ENCODE measurements around the gene NAPB.
A peak's percentile ranks its signal among the peaks of the same experiment; 100 is the strongest.
"Not testable (repeated sequence)": the region's sequence is repeated elsewhere in the genome, so short reads cannot be mapped to it uniquely, and the experiment has no call there.

NAPB gene
- total RNA-seq, result 16.5 reads per million, percentile 42 among the genes with 10 or more reads in this experiment

DNA sequence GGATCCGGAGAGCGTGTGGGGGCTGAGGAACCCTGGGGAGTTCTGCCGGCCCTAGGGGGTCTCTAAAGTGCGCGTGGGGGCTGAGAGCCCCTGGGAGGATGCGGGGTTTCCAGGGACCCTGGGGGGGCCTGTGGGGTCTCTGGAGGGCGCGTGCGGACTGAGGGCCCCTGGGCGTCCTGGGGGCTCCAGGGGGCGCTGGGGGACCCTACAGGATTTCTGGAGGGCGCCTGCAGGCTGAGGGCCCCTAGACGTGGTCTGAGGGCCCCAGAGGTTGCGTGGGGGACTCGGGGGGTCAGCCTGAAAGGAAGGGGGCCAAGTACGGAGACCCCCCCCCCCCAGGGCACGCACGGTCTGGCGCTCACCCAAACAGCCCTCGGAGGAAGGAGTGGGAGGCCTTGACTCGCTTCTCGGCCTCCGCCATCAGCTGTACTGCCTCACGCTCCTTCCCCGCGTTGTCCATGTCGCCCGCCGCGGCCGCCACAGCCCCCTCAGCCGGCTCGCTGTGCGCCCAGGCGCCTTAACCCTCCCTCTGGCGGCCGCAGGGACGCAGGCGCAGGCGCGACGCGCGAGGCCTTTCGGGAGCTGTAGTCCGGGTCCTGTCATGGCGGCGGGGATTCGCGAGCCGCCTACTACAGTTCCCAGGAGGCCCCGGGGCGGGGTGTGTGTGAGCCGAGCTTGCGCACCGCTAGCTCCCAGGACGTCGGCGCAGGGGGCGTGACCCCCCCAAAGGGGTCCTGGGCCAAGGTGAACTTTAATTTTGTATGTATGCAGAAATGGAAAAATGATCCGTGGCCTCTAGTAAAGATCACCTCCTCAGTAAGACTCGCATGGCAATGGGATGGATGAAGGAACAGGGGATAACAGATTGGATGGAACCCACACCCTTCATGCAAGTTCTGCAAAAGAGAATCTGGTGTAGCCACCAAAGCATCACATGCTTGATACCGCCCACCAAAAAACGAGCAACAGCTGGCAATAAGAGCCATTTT lies at the start of gene NAPB:
Gene NAPB (minus strand): TSS at position 546 of the 989 bp plus-strand sequence. CDS start 86 bp downstream, at position 460.
- DNase-seq, result peak; percentile 91

DNA sequence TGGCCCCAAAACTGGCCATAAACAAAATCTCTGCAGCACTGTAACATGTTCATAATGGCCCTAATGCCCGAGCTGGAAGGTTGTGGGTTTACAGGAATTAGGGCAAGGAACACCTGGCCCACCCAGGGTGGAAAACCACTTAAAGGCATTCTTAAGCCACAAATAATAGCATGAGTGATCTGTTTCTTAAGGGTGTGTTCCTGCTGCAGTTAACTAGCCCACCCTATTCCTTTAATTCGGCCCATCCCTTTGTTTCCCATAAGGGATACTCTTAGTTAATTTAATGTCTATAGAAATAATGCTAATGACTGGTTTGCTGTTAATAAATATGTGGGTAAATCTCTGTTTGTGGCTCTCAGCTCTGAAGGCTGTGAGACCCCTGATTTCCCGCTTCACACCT lies 45.7 kb upstream of the NAPB start:
- DNase-seq, result not testable (repeated sequence)

DNA sequence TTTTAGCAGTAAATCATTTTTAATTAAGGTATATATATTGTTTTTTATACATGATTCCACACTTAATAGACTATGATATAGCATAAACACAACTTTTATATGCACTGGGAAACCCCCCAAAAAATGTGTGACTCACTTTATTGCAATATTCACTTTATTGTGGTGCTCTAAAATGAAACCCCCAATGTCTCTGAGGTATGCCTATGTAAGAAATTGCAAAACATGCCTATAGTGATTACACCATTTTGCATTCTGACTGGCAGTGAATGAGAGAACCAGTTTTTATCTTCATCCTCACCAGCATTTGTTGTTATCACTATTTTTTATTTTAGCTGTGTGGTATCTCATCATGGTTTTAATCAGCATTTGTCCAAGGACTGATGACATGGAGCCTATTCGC lies 39.9 kb upstream of the NAPB start:
- DNase-seq, result no peak

DNA sequence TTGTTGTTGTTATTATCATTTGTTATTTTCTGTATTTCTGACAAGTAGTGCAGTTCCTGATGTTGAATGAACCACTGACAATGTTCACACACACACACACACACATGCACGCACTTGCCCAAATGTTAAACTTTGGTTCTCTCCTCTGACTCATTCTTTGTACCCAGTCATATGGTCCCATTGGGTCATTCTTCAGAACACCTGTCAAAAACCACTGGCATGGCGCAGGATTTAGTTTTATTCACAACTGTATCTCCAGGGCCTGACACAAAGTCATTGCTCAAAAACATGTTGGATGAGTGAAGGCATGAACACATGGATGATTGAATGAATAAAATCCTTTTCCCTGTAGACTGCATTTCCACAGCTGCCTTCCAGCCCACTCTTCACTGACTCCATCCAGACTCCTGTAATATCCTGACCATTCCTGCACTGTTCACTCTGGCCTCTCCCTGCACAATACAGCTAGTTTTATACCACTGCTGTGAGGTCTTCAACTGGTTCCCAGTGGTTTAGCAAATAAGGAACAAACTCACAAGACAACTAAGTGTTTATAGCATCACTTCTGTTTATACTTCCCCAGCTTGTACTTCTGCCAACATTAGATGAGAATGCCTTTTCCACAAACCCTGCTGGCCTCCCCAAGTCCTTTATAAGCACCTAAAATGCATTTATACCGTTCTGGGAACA lies 38.3 kb upstream of the NAPB start:
- DNase-seq, result no peak

DNA sequence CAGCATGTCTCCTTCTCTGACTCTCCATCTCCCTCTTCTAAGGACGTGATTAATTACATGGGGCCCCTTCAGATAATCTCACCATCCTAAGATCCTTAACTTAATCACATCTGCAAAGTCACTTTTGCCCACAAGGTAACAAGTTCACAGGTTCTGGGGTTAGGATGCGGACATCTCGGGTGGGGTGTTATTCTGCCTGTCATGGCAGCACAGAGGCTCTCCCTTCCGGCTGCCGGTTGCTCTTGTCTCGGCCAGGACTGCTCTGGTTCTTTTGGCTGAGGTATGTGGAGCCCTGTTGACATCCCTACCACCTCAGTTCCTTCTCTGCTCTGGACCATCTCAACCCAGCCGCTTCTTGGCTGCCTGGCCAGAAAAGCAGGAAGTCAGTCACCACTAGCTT lies 35.6 kb upstream of the NAPB start:
- DNase-seq, result no peak

DNA sequence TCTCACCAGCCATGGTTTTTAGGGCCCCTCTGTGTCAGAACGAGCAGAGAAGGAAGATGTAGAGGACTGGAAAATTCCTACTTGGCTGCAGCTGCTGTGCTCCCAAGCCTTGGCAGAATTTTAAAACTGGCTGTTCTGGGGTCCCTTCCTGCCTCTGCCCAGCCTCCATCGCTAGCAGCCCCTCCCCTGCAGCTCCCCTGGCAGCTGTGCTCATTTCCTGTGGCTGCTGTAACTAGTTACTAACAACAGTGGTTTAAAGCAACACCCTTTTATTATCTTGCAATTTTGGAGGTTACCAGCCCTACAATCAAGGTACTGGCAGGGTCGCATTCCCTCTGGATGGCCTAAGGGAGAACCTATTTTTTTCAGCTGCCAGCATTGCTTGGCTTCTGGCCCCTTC lies 35.1 kb upstream of the NAPB start:
- DNase-seq, result no peak

DNA sequence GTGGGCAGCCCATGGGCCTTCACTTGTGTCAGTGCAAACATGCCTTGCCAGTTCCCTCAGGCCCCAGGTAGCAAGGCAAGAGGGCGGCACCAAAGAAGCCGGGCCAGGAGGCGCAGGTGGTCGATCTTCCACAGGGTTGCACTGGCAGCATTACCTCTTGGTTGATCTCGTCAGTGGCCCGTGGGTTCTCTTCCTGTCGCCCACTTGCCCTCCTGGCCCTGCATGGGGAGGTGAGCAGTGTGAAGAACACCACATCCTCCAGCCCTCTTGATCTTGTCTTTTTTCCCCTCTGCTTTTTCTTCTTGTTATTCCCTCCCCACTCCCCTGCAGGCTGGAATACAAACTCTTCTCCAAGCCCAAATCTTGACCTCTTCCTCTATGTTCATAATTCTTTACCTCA lies 34.4 kb upstream of the NAPB start:
- DNase-seq, result no peak

DNA sequence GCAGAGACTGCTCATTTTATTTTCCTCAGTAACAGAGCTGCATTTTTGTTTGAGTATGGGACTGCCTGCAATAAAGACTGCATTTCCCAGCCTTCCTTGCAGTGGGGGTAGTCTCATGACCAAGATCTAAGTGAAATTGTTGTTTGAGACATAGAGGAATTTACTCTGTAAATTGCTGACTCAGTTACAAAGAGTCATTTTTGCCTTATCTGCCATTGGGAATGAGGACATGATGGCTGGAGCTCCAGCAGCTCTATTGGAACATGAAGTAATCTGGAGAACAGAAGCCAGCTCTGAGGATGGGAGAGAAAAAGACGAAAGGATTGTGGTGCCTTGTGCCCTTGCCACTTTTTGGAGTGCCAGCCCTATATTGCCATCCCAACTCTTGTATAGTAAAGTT lies 33.5 kb upstream of the NAPB start:
- DNase-seq, result no peak

DNA sequence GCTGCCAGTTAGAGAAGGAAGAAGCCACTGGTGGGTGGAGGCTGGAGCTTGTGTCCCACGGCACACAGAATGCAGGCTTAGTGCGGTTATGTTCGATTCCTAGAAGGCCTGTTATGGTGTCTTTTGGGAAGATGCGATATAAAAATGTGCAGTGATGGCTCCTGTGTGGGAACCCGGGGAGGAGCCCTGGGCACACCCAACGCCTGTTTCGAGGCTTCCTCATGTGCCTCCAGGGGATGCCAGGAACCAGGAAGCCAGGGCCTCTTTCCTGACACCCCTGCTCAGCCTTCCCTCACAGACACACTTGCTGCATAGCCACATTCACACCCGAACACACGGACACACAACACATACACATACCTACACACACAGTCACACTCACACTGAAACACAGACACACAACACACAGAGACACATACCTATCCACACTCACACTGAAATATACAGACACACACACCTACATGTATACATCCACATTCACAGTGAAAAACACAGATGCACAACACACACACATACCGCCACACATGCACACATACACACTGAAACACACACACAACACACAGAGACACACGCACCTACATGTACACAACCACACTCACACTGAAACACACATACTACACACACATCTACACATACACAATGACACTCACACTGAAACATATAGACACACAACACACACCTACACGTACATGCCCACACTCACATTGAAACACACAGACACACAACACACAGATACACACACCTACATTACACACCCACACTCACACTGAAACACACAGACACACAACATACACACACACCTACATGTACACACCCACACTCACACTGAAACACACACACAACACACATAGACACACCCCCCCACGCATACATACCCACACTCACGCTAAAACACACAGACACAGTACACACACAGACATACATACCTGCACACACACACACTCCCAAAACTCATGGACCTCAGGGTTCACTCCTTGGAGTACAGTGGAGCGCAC lies 32.6 kb upstream of the NAPB start:
- no peak for DNase-seq

DNA sequence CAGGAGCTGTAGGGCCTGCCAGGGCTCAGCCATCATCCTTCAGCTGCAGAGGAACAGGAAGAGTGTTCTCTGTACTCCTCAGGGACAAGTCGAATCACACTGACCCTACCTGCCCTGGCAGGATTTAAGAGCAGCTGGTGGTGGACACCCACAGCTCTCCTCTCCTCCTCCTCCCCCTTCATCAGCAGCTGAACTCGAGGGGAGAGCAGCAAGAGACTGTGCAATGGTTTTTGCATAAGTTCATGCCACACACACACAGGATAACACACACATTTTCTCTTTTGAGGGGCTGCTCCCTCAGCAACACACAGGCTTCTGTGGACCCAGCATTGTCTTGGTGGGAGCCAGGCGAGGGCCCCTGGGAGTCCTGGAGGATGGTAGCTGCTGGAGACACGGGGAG lies 31.5 kb upstream of the NAPB start, which contains the start of gene CST11:
Gene CST11 (minus strand): TSS at position 101 of the 400 bp plus-strand sequence. CDS start 65 bp downstream, at position 36.
- DNase-seq, result no peak

DNA sequence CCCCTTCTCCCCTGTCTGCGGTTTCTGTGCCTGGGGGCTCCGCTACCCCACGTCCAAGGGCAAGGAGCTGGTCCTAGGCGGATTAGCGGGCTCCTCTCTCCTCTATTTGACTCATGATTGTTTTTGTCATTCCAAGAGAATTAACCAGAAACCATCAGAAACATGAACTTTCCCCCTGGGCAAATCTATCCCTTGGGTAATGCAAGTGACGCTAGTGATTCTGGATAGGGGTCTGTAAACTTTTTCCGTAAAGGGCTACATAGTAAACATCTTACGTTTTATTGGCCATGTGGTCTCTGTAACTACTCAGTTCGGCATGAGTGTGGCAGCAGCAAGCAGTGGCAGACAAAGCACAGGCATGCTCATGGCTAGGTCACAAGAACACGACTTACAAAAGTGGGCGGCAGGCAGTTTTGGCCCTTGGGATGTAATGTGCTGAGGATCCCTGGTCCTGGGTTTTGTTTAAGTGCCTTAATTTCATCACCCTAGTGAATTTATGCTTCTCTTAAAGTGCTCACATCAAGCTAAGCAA lies 30.7 kb upstream of the NAPB start:
- DNase-seq, result no peak

DNA sequence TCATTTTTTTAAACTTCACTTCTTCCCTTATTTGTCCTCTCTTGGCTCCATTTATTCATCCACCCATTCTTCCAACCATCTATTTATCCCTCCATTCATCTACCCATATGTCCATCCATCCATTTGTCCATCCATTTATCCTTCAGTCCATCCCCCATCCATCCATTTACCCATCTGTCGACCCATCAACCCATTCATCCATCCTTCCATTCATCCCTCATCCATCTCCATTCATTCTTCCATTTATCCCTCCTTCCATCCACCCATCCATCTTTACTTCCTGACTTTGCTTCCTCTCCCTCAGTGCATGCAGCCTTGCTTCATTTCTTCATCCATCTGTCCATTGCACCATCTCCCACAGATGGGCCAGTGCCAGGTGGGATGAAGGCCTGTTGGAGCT lies 29.6 kb upstream of the NAPB start:
- DNase-seq, result no peak

DNA sequence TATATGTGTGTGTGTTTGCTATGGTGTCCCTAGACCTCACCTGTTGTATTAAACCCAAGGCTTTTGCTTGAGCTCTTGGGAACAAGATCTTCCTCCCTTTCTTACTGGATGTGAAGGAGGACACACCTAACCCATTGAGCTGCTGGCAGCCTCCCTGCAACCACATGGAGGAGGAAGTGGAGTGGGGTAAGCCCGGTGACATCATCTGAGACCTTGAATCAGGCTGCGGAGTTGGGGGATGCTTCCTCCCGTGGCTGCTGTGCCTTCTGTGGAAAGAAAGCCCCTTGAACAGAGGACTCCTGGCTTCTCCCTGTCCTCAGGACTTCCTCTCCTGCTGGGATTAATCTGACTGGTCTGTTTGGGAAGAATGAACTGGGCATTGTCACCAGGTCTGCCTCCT lies 28.1 kb upstream of the NAPB start:
- no peak for DNase-seq

DNA sequence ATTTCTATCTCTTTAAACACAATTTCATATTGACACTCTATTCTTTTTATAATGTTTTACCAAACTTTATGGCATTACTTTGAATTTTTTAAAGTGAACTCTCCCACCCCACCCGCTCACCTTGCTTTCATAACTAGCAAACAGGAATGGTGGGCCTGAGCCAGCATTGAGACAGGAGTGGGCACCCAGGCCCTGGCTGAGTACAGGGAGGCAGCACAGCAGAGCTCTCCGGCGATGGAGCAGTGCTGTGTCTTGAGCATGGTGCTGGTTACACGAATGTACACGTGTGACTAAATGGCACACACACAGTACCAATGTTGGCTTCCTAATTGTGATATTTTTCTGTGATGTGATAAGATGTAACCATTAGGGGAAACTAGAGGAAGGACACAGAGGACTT lies 26.9 kb upstream of the NAPB start:
- DNase-seq, result no peak

DNA sequence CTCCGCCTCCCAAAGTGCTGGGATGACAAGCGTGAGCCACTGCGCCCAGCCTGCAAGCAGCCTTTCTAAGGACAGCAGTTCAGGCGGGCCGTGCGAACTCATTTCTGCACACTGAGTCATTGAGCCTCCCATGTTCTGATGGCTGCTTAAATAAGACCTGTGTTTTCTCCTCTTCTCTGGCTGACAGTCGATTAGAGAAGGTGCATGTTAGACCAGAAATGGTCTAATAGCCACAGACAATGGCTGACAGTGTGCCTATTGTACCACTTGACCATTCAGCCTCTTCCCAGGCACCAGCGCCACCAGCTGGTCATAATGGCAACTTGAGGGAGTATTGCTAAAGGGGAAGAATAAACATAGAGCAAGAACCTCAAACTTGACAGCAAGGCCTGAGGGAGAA lies 25.2 kb upstream of the NAPB start:
- DNase-seq, result no peak

DNA sequence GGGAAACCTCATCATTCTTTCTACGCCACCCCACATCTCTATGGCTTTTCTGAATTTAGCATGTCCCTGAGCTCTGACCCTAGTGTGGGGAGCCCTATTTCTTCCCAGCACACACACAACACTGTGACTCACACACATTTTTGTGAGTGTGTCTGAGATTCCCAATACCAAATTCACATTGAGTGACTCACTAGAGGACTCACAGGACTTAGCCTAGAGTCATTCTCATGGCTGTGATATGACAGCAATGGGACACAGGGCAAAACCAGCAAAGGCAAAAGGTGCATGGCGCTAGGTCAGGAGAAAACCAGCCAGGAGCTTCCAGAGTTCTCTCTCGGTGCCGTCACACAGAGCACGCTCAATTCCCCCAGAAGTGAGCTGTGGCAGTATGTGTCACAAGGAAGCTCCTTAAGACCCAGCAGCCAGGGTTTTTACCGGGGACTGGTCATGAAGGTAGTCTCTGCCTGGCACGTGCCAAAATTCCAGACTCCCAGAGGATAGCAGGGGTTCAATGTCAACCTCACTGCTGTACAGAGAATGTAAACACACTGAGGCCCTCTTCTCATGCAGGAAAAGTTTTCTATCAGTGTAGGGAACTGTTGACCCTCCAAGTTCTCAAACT lies 24.4 kb upstream of the NAPB start:
- DNase-seq, result no peak

DNA sequence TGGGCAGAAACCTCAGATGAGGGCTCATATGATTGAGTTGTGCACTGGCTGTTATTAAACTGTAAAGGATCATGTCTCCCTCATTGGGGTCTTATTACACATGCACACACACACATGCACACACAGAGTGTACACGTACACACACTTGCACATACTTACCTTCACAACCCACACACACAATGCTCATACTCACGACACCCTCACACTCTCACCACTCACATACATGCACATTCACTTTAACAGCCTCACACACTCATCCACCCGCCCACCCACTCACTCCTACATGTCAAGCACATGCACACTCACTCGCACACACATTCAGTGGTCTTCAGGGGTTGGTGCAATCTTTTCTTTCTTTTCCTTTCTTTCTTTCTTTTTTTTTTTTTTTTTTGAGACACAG lies 23.6 kb upstream of the NAPB start:
- no peak for DNase-seq

DNA sequence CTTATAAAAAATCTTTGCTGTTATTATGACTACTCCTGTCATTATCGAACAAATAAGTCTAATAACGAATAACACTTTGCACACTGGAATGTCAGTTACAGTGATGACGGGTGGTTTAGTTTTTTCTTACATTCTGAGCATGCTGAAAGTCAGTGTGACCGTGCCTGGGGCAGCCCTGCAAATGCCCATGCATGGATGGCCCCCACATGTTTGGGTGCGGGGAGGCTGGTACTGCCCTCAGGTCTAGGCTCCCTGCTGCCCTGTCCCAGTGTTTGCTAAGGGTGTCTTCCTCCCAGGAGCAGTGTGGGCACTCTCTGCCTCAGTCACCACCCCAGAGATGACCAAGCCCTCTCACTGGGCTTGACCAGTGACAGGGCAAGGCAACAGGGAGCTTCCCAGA lies 21.1 kb upstream of the NAPB start:
- DNase-seq, result no peak

DNA sequence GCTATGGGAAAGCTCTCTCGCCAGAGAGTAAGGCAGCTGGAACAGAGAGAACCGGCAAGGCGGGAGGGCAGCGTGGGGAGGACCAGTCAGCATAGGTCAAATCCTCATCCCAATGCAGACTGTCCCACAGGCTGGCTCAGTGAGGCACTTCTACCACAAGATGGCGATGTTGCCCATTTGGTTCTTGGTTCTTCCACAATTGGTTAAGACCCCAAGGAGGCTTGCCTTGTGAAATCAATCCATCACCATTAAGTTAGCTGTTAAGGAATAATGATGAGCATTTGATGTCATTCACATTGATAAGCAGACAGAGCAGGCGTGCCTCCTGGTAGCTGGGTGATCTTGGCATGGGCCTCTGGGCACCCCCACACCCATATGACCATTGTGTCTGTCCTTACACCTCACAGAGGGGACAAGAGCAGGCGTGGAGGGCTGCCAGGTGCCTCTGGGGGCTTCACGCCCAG lies 20.6 kb upstream of the NAPB start:
- DNase-seq, result peak; percentile 53

DNA sequence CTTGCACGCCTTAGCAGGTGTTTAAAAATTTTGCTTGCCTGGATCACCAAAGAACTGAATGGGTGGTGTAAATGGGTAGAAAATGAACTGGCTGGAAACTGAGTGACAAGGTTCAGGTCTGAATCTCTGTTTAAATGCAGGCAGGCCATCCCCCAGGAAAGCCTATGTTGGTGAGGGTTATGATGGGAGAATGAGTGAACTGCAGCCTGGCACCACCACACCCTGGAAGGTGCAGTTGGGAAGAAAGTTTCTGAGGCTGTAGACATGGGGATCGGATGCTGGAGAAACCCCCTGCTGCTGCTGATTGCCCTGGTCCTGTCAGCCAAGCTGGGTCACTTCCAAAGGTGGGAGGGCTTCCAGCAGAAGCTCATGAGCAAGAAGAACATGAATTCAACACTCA lies 18.7 kb upstream of the NAPB start:
- DNase-seq, result no peak

DNA sequence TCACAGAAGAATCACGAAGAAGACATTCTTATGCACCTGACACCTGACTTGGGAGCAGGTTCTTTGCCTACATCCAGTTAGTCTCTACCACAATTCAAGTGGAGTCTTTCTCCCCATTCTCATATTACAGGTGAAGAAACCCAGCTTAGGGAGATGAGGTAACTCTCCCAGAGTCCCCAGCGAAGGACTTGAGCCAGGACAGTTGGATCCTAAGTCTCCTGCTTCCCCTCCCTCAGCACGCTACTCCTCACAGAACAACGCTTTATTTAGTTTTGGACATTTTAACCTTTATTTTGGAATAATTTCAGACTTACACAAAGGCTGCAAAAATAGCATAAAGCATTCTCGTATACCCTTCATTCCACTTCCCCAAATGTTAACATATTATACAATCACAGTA lies 17.4 kb upstream of the NAPB start:
- DNase-seq, result no peak
